Hypothalamus (tissue), 51 donors: Measurements from ENCODE around the gene UBE2B.
"Not testable (repeated sequence)": the region's sequence is repeated elsewhere in the genome, so short reads cannot be mapped to it uniquely, and the experiment has no call there.

Experiments used
- DNase-seq, 51 donors: peaks; one replicate each; lab custom pipeline; 2025; lab: John Stamatoyannopoulos, UW

UBE2B gene

GRCh38 chr5:134397196-134397595 is 25.8 kb downstream of the UBE2B start:
- DNase-seq = no peak

- no peak for DNase-seq
Observed at GRCh38 chr5:134398609-134399155, 27.3 kb downstream of the UBE2B start.

GRCh38 chr5:134403951-134404350 is 32.6 kb downstream of the UBE2B start:
- DNase-seq = no peak

GRCh38 chr5:134406390-134406789 is 35.0 kb downstream of the UBE2B start:
- DNase-seq = peak in 1 of 51 donors; percentile 1

GRCh38 chr5:134409321-134409720 is 38.0 kb downstream of the UBE2B start:
- no peak for DNase-seq

GRCh38 chr5:134410822-134411221 is 39.5 kb downstream of the UBE2B start:
- no peak for DNase-seq

- DNase-seq = no peak
Observed at GRCh38 chr5:134411228-134411545, 39.8 kb downstream of the UBE2B start.

GRCh38 chr5:134411546-134412266 is 40.3 kb downstream of the UBE2B start, which contains the start of gene CDKN2AIPNL:
TSS of gene CDKN2AIPNL (minus strand) at chr5:134411881. CDS start at chr5:134411854, 27 bp downstream.
- DNase-seq = peak; percentile 49 to 96 (median 87)

- DNase-seq = no peak
Observed at GRCh38 chr5:134413046-134413445, 41.7 kb downstream of the UBE2B start.

- no peak for DNase-seq
Observed at GRCh38 chr5:134417707-134418106, 46.3 kb downstream of the UBE2B start.

GRCh38 chr5:134418958-134419357 is 47.6 kb downstream of the UBE2B start:
- DNase-seq = no peak

GRCh38 chr5:134420343-134420742 is 49.0 kb downstream of the UBE2B start:
- no peak for DNase-seq

- DNase-seq = not testable (repeated sequence)
Observed at GRCh38 chr5:134421038-134421437, 49.7 kb downstream of the UBE2B start.

- no peak for DNase-seq
Observed at GRCh38 chr5:134422791-134423365, 51.5 kb downstream of the UBE2B start.

GRCh38 chr5:134423376-134423775 is 52.0 kb downstream of the UBE2B start:
- no peak for DNase-seq

GRCh38 chr5:134426361-134426760 is 55.0 kb downstream of the UBE2B start:
- no peak for DNase-seq

- DNase-seq = no peak
Observed at GRCh38 chr5:134427540-134428041, 56.2 kb downstream of the UBE2B start.

GRCh38 chr5:134430001-134430569 is 58.7 kb downstream of the UBE2B start:
- no peak for DNase-seq

- no peak for DNase-seq
Observed at GRCh38 chr5:134432174-134432573, 60.8 kb downstream of the UBE2B start.

GRCh38 chr5:134432677-134433359 is 61.4 kb downstream of the UBE2B start:
- DNase-seq = peak in 2 of 51 donors; percentile 10 to 37

GRCh38 chr5:134435560-134435959 is 64.2 kb downstream of the UBE2B start:
- DNase-seq = peak in 1 of 51 donors; percentile 24
